ENCODE results near the gene GNAT2.

Gene GNAT2

GRCh38 chr1:109605381-109605780 lies 14.0 kb downstream of the GNAT2 start:
- DNase-seq = no peak

- DNase-seq = no peak
Measured at GRCh38 chr1:109603229-109603628, 16.2 kb downstream of the GNAT2 start.

- DNase-seq = no peak
Measured at GRCh38 chr1:109598655-109599054, 20.8 kb downstream of the GNAT2 start.

DNA sequence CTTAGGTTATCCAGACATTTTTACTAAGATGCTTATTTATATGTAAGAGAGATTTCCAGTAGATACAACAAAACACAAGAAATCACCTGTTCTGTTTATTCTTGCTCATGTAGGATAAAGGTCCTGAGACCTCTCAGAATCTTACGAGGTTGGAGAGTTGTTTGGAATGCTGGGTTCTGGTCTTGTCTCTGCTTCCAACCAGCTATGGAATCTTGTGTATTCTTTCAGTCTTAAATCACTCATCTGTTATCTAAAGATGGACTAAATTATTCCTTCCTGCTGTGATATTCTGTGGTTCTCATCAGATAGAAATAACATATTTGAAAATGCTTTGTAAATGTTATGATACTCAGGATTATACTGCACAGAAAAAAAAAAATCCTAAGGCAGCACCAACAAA lies 21.3 kb downstream of the GNAT2 start:
- no peak for DNase-seq

- DNase-seq = no peak
Measured at GRCh38 chr1:109595531-109595930, 23.9 kb downstream of the GNAT2 start.

DNA sequence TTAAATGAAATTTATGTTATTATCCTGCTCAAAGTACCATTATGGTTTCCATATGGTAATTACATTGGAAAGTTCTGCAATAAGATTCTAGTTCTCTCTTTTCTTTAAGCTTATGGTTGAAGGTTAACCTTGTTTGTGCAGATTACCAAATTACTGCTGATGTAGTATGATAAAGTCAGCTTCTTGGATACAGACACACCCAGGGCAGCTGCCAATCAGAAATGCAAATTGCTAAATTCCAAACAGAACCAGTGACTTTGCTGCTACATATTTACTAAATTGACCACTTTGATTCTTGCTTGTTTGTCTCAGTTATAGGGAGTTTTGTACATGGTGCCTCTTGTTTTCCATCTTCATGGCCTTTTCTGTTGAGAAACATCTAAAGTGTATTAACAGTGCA lies 26.5 kb downstream of the GNAT2 start:
- DNase-seq = no peak

- DNase-seq = no peak
Measured at GRCh38 chr1:109589679-109590078, 29.7 kb downstream of the GNAT2 start.

DNA sequence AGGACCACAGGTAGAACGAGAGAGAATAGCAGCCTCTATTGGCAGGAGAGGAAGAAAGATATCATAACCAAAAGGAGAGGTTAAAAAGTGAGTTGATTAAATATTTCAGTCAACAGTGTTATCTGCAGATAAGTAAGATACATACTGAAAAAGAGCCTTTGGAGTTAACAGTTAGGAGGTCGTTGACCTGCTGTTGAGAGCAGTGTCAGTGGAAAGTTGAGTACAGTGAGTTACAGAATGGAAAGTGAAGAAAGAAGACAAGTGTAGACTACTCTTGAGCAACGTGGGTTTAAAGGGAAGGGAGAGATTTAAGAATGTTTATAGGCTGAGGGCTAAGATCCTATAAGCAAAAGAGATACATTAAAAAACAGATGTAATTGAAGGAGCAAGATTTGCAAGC lies 30.2 kb downstream of the GNAT2 start:
- DNase-seq = no peak

GRCh38 chr1:109586055-109586454 lies 33.4 kb downstream of the GNAT2 start:
- DNase-seq = no peak

- DNase-seq = no peak
Measured at GRCh38 chr1:109584766-109585165, 34.6 kb downstream of the GNAT2 start.

DNA sequence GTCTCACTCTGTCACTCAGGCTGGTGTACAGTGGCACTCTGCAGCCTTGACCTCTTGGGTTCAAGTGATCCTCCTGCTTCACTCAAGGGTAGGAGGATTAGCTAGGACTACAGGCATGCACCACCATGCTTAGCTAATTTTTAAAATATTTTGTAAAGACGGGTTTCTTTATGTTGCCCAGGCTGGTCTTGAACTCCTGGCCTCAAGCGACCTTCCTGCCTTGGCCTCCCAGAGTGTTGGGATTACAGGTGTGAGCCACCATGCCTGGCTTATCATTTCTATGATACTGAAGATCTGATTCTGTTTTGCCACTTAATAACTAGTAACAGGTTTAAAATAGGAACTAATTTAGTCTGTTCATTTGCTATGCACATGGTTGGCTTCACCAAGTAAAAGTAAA lies 37.4 kb downstream of the GNAT2 start:
- no peak for DNase-seq

DNA sequence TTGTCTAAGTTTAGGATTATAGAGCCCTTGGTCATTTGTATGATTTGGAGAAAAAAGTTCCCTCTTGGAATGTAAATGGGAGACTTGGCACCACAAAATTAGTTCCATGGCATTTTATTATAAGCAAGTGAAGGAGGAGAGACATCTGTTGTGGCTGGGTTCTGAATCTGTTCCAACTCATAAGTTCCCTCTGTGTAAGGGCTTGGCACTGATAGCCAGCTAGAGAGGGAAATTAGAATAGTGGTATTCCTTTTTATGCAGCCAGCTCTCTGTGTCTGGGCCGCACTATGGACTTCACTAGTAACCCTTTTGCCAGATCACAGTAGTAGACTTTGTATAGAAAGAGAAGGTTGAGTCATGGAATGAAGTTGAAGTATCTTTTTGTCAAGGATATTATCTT lies 39.9 kb downstream of the GNAT2 start:
- no peak for DNase-seq

- DNase-seq = no peak
Measured at GRCh38 chr1:109578947-109579443, 40.4 kb downstream of the GNAT2 start.

GRCh38 chr1:109573785-109574184 lies 45.6 kb downstream of the GNAT2 start:
- no peak for DNase-seq

- DNase-seq = no peak
Measured at GRCh38 chr1:109570414-109570813, 49.0 kb downstream of the GNAT2 start.

DNA sequence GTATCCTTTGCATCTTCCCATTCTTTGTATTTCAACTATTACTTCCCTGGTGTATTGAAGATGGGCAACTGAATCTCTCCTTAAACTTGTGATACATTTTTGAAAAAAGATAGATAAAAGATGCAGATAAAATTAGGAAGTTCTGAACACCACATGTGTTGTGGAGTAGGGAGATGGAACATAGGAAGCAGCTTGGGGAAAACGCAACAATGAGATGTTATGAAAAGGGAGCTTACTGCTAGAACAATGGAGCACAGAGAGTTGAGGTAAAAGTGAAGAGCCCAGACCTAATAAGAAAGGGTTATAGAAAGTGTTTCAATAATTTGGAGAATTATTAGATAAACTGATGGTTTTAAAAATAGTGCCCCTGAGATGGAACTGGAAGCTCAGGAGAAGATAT lies 50.1 kb downstream of the GNAT2 start:
- no peak for DNase-seq

- no peak for DNase-seq
Measured at GRCh38 chr1:109567877-109568672, 51.3 kb downstream of the GNAT2 start.

- no peak for DNase-seq
Measured at GRCh38 chr1:109566982-109567381, 52.4 kb downstream of the GNAT2 start.

GRCh38 chr1:109565241-109565640 lies 54.2 kb downstream of the GNAT2 start:
- DNase-seq = no peak

- no peak for DNase-seq
Measured at GRCh38 chr1:109564194-109564878, 55.1 kb downstream of the GNAT2 start.

- no peak for DNase-seq
Measured at GRCh38 chr1:109559995-109560394, 59.4 kb downstream of the GNAT2 start.

GRCh38 chr1:109557520-109557919 lies 61.9 kb downstream of the GNAT2 start:
- no peak for DNase-seq

GRCh38 chr1:109556563-109556962 lies 62.9 kb downstream of the GNAT2 start:
- no peak for DNase-seq
